GM23248 (cell line): ENCODE results near the gene YKT6.

ENCODE experiments used
- EZH2 ChIP-seq: fragments of 200-600 bp; sonication (generic); IDR thresholded peaks from 2 replicates; pipeline ENCODE4 v1.6.1; 2018; ENCODE audit warnings: antibody characterized with exemption, mild to moderate bottlenecking; ENCODE audit not compliant: insufficient read depth, poor library complexity, severe bottlenecking
- EZH2phosphoT487 ChIP-seq: fragments of 200-600 bp; sonication (generic); IDR thresholded peaks from 2 replicates; pipeline ENCODE4 v1.6.1; 2018; ENCODE audit warnings: antibody characterized with exemption, moderate library complexity, mild to moderate bottlenecking, low read depth; ENCODE audit not compliant: insufficient read depth

- no peak for TF ChIP-seq EZH2
- no peak for TF ChIP-seq EZH2phosphoT487
Measured at GRCh38 chr7:44231088-44231487, 30.3 kb downstream of the YKT6 start.
